Stimulated activated CD8-positive, alpha-beta memory T cell treated with anti-CD3 and anti-CD28 coated beads, Interleukin-4, amount 100 ng/mL, for 4 hours (primary cell): ENCODE data around the gene PRORP.
"Not testable (repeated sequence)": the region's sequence is repeated elsewhere in the genome, so short reads cannot be mapped to it uniquely, and the experiment has no call there.

Experiments used
- DNase-seq, 2 donors: peaks; one replicate each; pipeline ENCODE4 v3.0.0-alpha.2; 2020; ENCODE audit warnings: low read depth in 2 of 2, low spot score in 1 of 2

Gene PRORP

DNA sequence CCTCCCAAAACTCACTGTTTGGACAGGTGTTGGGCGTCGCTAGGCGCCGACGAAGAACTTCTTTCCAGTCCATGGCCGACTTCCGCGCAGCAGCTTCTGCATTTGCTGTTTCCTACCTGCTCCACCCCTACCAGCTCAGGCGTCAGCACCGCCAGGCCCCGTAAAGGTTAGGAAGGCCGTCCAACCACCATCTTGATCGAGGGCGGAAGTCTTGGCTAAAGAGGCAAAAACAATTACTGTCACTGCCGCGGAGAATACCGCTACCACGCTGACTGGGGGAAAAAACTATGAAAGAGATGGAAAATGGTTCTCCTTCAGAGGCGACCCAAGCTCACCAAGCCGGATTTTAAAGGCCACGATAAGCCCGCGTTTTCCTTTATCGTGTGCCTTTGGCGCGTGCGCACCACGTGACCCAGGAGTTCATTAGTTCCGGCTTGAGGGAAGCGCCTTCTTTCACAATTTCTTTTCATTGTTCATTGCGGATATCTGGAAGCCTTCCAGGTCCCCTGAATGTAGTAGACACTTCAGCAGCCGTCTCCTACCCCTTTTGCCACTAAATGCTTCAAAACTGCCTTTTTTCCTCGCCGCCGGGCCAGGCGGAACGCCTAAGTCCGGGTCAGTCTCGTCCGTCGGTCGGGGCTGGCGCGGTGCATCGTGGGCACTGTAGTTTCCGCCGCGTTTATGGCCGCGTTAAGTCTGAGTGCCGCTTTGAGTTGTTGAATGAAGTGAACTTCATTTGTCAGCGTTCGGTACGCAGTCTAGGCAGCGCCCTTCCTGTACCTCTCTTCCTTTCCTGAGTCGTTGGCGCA lies at the start of gene PRORP, which contains the start of gene PPP2R3C:
PRORP (plus strand) TSS at position 666 of the 809 bp plus-strand sequence. CDS start 694 bp downstream, outside the sequence.
PPP2R3C (minus strand) TSS at position 104 of the 809 bp plus-strand sequence; CDS start at position 73, 31 bp downstream.
- peak; percentile 65 to 77 for DNase-seq

- DNase-seq: no peak
These were observed 48.9 kb upstream of the PRORP start for GRCh38 chr14:35073486-35073885.

GRCh38 chr14:35078082-35078481 lies 44.3 kb upstream of the PRORP start:
- DNase-seq: no peak

GRCh38 chr14:35079742-35080141 lies 42.6 kb upstream of the PRORP start:
- no peak for DNase-seq

- DNase-seq: no peak
These were observed 38.7 kb upstream of the PRORP start for GRCh38 chr14:35083530-35084150.

- no peak for DNase-seq
These were observed 36.9 kb upstream of the PRORP start for GRCh38 chr14:35085441-35085840.

GRCh38 chr14:35088514-35088913 lies 33.8 kb upstream of the PRORP start:
- DNase-seq: no peak

GRCh38 chr14:35094645-35095044 lies 27.7 kb upstream of the PRORP start:
- not testable (repeated sequence) for DNase-seq

DNA sequence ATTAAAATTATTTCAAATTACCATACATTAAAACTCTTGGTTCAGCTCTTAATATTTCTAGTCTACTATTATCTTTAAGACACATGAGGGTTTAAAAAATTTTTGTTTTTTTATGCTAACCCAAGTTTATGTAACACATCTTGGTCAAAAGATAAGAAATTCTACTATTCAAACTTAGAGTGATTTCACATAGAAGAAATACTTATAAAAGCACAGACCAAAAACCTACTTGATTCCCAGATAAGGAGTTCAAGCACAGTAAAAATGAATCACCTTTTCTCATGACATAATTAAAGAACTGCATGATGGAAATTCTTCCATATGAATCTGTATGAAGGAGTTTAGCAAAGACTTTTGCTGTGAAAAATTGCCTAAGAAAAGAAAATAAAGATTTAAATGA lies 14.5 kb upstream of the PRORP start:
- no peak for DNase-seq

DNA sequence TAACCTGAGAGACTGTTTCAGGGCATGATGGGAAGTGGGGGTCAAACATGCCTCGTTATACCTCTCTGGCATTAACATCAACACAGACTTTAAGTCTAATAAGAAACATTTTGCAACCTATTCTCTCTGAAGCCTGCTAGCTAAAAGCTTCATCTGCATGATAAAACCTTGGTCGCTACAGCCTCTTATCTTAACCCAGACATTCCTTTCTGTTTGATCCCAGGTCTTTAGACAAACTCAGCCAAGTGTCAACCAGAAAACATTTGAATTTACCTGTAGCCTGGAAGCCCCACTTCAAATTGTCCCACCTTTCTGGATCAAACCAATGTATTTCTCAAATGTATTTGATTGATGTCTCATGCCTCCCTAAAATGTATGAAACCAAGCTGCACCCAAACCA lies 9.7 kb upstream of the PRORP start:
- no peak for DNase-seq

- DNase-seq: no peak
These were observed 8.9 kb upstream of the PRORP start for GRCh38 chr14:35113308-35113950.

DNA sequence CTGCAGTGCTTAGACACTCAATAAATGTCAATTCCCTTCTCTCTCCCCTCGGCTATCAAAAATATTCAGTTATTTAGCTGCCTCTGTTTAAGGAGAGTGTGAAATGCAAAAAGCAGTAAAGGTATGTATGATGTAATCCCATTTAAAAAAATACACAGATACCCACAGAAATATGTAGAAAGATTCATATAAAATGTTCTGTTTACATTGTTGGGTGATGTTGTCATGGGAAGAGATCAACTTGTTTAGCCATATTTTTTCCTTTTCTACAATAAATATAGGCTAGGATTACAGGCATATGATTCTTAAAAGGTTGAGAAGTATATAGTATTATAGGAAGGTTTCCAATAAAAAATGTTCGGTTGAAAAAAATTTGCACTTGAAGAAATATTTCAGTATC lies 8.3 kb upstream of the PRORP start:
- DNase-seq: no peak

DNA sequence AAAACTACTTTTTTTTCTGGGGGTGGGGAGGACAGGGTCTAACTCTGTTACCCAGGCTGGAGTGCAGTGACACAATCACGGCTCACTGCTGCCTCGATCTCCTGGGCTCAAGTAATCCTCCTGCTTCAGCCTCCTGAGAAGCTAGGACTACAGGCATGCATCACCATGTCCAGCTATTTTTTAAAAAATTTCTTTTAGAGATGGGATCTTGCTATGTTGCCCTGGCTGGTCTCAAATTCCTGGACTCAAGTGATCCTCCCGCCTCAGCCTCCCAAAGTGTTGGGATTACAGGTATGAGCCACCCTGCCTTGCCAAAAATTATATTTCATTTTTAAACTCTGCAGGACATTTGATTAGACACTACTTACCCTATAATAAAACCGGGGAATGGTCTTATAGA lies 6.1 kb upstream of the PRORP start:
- no peak for DNase-seq

GRCh38 chr14:35117112-35117511 lies 5.2 kb upstream of the PRORP start:
- DNase-seq: no peak

GRCh38 chr14:35121026-35121886 lies 1.1 kb upstream of the PRORP start:
- DNase-seq: no peak

DNA sequence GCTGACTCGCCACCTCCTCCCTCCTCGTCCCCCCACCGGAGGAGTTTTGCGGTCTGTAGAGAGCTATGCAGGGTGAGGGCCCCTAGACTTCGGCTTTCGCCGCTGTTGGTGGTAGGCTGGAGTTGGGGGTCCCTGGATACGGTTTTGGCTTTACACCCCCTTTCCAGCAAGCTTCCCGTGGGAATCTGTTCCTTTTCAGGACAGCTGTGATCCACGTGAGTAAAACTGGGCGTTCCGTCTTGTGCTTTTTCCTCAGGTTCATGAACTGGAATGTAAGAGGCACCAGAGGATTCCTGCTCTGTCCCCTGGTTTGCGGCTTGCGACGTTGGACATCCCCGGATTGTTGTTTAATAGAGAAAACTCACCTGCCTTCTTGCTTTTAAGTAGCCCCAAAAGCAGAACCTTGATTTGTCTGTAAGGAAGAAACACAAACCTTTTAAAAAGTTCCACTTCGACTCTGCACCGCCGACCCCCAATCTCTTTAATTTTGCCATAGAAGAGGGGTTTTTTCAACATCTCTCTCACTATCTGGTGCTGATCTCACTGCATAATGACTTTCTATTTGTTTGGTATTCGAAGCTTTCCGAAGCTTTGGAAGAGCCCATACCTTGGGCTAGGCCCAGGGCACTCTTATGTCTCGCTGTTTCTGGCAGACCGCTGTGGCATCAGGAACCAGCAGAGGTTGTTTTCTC lies 490 bp downstream of the PRORP start:
- DNase-seq: no peak

- DNase-seq: no peak
These were observed 994 bp downstream of the PRORP start for GRCh38 chr14:35123388-35123703.

DNA sequence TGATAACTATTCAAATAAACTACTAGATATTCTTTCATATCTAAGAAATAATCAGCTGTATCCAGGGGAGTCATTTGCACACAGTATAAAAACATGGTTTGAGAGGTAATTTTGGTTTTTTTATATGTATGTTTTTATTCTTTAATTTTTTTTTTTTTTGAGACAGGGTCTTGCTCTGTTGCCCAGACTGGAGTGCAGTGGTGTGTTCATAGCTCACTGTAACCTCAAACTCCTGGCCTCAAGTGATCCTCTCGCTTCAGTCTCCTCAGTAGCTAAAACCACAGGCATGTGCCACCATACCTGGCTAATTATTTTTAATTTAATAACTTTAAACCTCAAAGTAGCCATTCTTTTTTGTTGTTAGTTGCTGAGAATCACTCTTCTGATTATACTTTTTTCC lies 1.8 kb downstream of the PRORP start:
- no peak for DNase-seq

GRCh38 chr14:35133542-35134328 lies 11.4 kb downstream of the PRORP start:
- no peak for DNase-seq
